Activated effector memory CD4-positive, alpha-beta T cell treated with anti-CD3 and anti-CD28 coated beads, Interleukin-2, amount 50 U/mL, for 16 hours (primary cell): ENCODE measurements around the gene PHKA2.

Experiments
- DNase-seq: peaks from one replicate; pipeline ENCODE4 v3.0.0-alpha.2; 2020

The PHKA2 gene

DNA sequence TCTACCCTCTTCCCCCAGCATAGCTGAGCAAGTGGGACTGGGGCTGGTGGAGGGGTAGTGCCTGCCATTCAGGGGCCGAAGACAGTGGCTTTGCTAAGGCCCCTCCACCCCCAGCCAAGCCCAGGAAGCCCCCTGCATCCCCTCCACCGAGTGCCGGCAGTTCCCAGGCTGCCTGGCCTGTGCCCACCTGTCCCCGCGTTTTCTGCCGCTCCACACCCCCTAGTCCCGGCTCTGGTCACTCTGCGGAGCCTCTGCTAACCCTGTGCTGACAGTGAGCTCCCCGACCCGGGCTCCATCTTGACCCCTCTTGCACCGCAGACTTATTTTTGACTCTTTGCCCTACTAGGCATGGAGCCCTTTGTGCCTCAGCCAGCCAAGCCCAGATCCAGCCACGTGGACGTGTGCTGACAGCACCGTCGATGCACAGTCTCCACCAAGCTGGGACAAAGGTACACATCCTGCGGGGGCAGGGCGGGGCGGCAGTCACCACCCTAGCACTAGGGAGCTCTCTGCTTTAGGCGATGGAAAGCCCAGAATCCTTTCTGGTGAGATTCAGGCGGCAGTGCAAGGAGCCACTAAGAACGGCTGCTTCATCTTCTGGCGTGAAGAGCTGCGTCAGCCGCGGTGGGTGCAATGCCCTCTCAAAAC, 96.6 kb downstream of the PHKA2 start:
- DNase-seq = no peak

DNA sequence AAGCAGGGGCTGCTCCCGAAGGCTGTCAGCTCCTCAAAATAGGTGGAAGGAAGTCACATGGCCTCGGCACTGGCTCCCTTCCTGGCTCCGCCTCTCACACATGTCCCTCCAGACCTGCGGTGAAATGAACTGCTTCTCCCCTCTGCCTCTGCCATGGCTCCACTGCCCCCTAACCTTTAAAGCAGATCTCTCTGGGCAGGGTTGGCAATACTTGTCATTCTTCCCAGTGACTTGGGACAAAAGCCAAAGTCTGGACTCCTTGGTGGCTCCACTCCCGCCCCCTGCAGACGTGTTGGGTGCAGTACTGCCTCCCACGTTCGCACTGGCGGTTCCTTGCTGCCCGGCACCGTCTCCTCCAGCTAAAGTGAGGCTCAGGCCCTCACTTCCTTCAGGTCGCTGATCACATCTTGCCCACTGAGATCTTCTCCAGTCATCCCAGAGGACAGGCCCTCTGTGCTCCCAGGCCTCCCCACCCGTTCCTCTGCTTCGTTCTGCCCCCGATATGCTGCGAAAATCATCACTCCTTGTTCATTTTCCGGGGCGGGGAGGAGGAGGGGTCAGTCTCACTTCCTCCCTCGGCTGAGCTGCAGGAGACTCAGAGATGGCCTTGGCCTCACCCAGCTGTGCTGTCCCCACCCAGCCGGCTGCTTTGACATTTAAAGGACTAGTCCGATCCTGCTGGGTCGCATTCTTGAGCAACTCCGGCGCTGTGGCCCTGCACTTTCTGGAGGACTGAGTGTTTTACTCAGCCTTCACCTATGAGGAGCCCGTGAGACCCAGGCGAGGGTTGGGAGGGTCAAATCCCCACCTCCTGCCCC, 97.4 kb downstream of the PHKA2 start:
- peak; percentile 80 for DNase-seq

GRCh38 chrX:18886005-18886343, 97.9 kb downstream of the PHKA2 start:
- no peak for DNase-seq

- DNase-seq = no peak
Observed at GRCh38 chrX:18885328-18886004, 98.4 kb downstream of the PHKA2 start.

DNA sequence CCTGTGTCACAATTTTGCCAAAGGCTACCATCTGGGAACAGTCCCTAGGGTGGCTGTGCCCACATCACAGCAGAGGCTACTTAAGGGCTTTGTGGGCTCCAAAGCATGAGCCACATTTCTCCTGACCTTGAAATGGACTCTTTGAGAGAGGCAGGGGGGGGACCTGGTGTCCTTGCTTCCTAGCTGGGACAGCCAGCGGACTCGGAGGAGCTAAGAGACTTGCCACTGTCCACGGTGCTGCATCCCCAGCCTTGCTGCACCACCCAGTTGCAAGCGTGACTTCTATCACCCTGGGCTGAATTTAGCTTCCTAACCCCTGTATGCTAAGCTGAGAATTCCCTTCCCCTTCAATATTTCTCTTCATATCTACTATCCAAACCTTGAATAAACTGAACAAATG, 99.0 kb downstream of the PHKA2 start:
- DNase-seq = no peak

GRCh38 chrX:18883961-18884765, 99.8 kb downstream of the PHKA2 start:
- DNase-seq = no peak

DNA sequence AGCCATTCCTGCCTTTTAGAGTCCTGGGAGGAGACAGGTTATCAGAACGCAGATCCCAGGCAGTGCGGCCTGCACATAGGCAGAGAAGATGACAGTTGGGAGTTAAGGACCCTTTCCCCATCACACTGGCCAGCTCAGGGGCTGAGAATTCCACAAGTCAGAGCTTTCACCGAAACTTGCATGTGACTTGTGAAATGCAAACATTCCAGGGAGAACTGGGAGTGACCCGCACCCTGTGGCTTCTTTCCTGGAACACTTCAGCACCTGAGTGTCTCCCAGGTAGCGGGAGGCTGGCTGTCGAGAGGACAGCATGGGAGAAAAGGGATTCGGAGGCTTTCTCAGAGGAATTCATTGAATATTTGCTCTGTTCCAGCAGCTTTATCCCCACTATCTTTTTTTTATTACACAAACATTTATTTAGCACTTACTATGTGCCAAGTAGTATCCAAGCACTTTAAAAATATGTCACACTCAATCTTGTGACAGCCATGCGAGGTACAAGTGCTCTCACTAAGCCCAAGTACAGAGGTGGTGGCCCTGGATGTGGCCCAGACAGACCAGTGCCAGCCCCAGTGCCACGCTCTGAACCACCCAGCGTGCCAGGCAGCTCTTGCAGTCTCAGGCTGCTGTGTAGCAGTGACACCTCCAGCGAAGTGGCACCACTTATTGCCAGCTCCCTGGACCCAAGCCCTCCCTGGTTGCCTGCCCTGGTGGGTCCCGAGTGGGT, 100.5 kb downstream of the PHKA2 start:
- DNase-seq = no peak

- no peak for DNase-seq
Observed at GRCh38 chrX:18879144-18879543, 104.8 kb downstream of the PHKA2 start.

DNA sequence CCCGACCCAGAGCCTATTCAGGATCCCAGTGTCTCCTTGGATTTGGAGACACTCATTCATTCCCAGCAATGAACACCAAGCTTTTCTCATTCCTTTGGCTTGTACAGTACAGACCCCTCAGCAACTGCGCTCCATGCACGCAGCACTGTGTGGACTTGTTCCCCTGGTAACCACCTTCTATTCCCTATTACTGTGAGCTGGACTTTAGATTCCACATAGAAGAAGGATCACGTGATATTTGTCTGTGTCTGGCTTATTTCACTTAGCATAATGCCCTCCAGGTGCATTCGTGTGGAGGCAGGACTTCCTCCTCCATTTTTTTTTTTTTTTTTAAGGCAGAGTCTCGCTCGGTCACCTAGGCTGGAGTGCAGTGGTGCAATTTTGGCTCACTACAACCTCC, 106.4 kb downstream of the PHKA2 start:
- DNase-seq = no peak

GRCh38 chrX:18875256-18875878, 108.5 kb downstream of the PHKA2 start:
- no peak for DNase-seq

DNA sequence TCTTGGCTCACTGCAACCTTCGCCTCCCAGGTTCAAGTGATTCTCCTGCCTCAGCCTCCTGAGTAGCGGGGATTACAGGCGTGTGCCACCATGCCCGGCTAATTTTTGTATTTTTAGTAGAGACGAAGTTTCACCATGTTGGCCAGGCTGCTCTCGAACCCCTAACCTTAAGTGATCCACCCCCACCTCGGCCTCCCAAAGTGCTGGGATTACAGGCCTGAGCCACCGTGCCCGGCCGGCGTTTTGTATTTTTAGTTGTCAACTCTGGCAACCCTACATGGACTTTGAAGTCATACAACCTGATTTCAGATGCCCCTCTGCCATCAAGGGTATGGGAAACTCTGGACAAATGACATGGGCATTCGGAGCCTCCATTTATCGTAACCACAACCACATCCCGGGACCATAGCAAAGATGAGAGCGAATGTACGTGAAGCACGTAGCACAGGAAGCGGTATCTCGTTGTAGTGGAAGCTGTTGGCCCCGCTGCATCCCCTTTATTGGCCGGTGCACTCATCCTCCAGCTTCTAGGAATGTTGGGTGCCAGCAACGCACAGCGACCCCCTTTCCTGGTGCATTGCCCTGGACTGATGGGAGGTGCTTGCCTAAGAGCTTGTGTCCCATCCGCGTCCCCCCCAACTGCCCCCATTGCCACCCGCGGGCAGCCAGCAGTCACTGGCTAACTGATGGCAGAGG, 109.2 kb downstream of the PHKA2 start:
- no peak for DNase-seq

GRCh38 chrX:18873836-18874235, 110.1 kb downstream of the PHKA2 start:
- DNase-seq = no peak

- DNase-seq = peak; percentile 63
Observed at GRCh38 chrX:18873189-18873791, 110.6 kb downstream of the PHKA2 start.

DNA sequence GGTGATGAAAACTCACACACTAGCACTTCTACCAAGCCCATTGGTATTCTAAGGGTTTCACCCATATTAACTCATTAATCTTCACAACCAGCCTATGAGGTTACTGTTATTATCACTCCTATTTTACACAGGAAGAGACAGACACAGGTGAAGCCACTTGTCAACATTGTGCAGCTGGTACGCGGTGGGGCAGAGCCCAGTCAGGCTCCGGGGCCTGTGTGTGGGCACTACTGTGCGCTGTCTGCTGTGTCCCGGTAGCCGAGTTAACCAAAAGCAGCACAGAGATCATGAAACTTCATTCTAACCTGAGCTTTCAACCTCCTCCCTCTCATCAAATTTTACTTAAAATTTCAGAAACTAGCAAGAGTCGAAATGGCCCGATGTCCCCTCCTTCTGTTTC, 111.3 kb downstream of the PHKA2 start:
- no peak for DNase-seq

GRCh38 chrX:18871970-18872369, 111.9 kb downstream of the PHKA2 start:
- no peak for DNase-seq

GRCh38 chrX:18871161-18871890, 112.6 kb downstream of the PHKA2 start:
- no peak for DNase-seq

GRCh38 chrX:18864390-18864920, 119.5 kb downstream of the PHKA2 start:
- no peak for DNase-seq

DNA sequence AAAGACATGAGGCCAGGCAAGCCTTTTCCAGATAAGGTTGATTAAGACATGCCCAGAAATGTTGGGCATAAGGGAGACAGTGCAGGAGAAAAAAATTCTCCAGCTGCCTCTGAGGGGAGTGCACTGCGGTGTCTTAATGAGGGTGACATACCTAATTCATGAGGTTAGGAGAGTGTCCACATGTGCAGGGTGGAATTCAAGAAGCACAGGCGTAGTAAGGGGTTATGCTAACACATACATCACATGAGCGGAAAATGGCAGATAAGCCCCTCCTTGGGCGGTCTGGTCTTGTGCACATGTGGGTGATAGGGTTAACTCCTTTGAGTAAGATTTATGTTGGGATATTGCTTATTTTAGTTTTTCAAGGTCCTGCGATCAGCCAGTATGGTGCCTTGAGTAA, 122.4 kb downstream of the PHKA2 start:
- DNase-seq = no peak

GRCh38 chrX:18856645-18856997, 127.3 kb downstream of the PHKA2 start:
- no peak for DNase-seq
